ENCODE results near the gene DHPS.
"Not testable (repeated sequence)": the region's sequence is repeated elsewhere in the genome, so short reads cannot be mapped to it uniquely, and the experiment has no call there.

DHPS gene

DNA sequence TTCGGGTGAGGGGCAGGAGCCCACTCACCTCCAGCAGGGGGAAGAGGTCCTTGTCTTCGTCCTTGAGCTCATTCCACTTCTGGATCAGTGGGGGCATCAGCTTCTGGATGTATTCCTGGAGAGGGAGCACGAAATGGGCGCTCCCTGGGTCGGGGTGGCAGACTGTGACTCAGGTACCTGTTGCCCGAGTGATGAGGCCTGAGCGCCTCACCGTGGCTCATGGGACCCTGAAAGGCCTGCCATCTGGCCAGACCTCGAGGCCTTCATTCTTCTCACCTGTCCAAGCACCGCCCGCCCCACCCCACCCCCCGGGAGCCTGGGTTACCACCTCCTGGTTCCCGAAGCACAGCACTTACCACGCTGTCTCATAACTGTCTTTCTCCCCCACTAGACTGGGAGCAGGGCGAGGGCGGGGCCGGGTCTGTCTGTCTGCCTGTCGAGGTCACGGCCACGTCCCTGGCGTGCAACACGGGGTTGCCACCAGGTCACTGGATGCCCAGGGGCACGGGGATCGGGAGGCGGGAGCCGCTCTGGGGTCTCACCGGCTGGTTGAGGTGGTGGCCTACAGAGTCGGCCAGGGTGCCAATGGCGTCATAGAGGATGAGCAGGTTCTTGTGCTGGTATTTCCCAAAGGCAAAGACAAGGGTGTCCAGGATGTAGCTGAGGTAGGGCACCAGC is 24.1 kb upstream of the DHPS start:
- DNase-seq (ENCODE audit: low read depth, low spot score): no peak

DNA sequence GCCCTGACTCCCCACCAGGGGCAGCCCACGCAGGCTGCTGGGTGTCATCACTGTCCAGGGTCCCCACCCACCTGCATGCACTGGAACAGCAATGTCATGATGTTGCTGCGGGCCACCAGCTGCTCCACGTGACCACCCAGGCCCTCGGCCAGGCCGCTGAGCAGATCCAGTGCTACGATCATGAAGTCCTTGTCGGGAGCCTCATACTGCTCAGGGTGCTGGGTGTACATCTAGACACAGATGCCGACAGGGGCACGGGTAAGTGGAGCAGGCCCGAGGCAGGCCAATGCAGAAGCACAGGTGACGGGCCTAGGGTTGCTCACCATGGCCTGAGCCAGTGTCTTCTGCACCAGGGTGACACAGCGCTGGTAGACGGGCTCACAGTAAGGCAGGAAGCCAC is 23.5 kb upstream of the DHPS start:
- no peak for DNase-seq (ENCODE audit: low read depth, low spot score)

DNA sequence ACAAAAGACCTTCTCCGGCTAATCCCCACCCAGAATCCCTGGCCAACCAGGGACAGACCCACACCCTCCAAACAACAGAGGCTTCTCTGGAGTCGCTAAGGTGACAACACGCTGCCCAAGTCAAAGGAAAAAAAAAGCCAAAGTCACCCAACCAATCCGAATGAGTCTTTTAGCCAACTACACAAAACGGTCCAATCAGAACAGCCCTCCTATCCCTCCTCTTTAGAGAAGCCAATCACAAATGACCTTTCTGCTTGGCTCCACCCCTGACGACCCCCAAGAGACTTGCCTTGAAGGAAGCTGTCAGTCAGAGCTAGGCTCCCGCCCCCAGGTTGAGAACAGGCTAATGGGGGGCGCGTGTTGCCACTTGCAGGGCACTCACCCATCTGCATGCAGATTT is 21.4 kb upstream of the DHPS start:
- DNase-seq (ENCODE audit: low read depth, low spot score): no peak

DNA sequence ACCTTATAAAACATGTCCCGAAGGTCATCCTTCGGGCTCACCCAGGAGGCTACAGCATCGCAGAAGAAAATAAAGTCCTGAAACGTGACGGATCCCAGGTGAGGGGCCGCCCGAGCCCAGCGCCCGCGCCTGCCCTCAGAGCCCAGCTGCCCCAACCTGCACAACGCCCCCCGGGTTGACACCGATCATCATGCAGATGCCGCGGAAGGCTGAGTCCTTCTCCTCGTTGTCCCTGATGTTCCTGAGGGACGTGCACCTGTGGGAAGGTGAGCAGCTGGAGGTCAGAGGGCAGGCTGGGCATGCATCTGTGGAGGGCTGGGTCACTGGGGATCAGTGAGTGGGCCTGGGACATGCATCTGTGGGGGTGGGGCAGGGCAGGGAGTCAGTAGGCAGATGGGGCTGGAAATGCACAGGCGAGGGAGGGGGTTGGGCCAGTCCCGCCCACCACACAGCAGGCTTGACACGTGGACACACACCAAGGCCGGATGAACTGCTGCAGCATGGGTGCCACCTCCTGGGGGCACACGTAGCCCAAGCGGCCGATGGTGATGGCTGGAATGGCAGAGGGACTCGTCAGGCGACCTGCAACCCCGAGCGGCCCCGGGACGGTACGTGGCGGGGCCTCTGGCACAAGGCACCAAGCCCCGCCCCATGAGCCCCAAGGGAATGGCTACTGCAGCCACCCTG is 20.1 kb upstream of the DHPS start:
- DNase-seq (ENCODE audit: low read depth, low spot score): no peak

DNA sequence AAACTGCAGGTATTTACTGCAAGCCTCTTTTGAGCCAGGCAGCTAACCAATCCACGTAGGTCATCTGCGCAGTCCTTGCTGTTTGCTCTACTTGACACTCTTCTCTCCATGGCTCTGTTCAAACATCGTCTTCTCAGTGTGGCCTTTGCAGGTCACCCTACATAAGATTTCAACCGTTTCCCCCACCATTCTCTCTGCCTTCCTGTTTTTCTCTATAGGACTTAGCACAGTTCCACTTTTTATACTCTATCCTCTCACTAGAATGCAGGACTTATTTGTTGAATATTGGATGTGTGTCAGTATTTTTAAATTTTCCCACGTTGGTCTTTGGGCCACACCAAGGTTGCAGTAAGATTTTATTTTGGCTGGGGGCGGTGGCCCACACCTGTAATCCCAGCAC is 16.5 kb upstream of the DHPS start:
- DNase-seq (ENCODE audit: low read depth, low spot score): no peak

DNA sequence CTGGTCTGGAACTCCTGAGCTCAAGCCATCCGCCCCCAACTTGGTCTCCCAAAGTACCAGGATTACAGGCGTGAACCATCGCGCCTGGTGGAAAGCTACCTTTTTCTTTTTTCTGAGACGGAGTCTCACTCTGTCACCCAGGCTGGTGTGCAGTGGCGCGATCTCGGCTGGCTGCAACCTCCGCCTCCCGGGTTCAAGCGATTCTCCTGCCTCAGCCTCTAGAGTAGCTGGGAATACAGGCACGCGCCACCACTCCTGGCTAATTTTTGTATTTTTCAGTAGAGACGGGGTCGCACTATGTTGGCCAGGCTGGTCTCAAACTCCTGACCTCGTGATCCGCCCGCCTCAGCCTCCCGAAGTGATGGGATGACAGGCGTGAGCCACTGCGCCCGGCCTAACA is 15.7 kb upstream of the DHPS start:
- DNase-seq (ENCODE audit: low read depth, low spot score): not testable (repeated sequence)

DNA sequence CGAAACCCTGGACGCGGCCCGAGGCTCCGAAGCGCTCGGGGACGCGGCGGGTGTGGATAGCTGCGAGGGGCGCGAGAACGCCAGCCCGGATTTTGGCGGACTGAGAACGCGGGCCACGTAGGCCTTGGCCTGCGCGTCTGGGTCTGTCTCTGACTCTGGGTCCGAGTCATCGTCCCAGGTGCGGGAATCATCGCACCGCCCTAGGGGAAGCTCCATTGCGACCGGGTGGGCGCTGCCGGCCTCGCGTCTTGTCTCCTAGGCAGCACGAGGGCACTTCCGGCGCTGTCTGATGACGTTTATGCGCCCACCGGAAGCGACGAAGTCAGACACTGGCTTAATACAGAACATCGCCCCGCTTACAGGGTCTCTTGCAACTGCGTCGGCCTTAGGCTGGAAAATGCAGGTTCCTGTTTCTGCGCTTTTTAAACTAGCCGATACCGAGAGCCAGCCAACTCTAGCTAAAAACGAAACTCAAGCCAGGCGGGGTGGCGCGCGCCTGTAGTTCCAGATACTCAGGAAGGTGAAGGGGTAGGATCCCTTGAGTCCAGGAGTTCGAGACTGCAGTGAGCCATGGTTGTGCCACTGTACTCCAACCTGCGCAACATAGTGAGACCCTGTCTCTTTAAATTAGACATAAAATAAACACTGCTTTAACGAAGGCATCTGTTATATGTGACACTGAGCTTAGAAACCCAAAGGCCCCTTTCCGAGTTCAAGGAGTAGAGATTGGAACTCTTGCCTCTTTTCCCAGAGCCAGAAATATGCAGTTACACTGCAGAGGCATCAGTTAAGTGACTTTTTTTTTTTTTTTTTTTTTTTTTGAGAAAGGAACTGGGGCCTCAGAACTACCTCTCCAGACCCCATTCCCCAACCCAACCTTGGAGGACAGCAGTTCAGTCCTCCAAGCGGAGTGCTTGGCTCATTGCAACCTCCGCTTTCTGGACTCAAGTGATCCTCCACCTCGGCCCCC is 15.0 kb upstream of the DHPS start, which contains the start of gene FBXW9:
Gene FBXW9, minus strand, starts transcription at position 266 of the 970 bp plus-strand sequence. Its CDS starts 50 bp downstream, at position 216.
- DNase-seq (ENCODE audit: low read depth, low spot score): peak; percentile 95

DNA sequence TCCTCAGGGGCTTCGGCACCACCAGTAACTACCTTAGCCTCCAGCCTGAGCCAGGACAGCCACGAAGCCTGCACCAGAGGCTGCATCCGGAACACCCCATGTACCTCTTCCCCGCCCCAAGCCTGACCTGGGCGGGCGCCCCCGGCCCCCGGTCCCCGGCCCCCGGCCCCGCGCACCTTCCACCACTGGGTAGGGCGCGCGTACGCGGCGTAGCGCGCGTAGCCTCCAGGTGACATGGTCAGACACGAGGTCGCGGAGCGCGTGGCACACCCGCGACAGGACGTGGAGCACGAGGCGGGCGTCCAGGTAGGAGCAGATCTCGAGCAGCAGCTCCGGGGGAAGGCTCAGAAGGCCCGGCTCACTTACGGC is 14.3 kb upstream of the DHPS start:
- DNase-seq (ENCODE audit: low read depth, low spot score): no peak

DNA sequence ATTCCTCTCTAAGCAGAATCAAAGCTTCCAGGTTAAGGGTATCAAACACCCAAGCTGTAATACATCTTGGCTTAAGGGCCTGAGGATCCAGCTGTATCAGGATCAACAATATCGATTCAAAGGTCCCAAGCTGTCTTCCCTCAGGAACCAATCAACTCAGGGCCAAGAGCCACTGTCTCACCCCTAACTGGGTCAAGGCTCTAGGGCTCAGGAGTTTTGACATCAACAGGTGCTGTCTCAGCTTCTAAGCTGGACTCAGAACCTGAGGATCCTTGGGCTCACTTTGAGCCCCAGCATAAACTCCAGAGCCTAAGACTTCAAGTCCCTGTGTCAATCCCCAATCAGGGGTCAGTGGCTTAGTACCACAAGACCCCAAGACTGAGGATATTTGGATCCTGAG is 13.8 kb upstream of the DHPS start:
- DNase-seq (ENCODE audit: low read depth, low spot score): no peak

DNA sequence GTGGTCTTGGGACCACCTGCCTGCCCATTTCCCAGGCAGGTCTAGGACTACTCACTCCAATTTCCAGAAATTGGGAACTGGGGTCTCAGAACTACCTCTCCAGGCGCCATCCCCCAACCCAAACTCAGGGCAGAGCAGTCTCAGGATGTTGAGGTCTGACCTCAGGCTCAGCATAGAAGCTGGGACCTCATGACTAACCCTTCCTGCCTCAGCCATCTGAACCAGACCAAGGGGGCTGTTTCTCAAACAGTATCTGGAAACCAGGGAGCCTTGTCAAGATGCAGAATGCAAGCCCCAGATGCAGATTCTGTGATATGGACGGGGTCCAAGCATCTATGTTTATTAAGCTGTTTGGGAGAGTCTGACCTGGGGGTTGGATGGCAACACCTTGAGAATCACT is 13.4 kb upstream of the DHPS start:
- DNase-seq (ENCODE audit: low read depth, low spot score): no peak

DNA sequence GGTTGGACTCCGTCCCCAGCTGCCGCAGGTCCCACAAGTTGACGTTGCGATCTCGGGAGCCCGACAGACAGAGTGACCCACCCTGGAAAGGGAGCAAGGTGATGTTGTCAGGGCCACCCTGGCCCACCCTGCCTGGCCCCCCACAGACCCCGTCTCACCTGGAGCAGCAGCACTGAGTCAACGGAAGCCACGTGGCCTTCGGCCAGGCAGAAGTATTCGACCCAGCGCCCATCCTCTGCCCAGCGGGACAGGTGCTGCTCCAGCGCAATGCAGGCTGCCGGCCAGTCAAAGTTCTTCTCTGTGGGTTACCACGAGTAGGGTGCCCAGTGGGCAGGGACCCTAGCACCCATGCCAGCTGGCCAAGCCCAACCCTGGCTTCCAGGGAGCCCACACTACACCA is 13.0 kb upstream of the DHPS start:
- no peak for DNase-seq (ENCODE audit: low read depth, low spot score)

DNA sequence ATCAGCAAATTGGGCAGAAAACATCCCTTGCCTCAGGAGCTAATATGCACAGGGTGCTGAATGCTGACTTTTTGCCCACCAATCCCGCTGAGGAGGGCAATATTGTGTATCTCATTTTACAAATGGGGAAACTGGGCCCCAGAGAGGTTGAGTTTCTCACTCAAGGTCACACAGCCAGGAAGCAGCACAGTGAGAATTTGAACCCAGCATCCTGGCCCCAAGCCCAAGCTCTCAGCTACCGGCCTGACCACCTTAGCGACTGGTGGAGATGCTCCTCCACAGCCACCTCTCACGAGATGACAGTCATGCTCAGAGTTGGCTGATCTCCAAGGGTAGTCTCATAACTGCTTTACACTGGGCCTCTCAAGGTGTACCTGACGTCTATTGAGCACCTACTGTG is 11.3 kb upstream of the DHPS start:
- no peak for DNase-seq (ENCODE audit: low read depth, low spot score)

DNA sequence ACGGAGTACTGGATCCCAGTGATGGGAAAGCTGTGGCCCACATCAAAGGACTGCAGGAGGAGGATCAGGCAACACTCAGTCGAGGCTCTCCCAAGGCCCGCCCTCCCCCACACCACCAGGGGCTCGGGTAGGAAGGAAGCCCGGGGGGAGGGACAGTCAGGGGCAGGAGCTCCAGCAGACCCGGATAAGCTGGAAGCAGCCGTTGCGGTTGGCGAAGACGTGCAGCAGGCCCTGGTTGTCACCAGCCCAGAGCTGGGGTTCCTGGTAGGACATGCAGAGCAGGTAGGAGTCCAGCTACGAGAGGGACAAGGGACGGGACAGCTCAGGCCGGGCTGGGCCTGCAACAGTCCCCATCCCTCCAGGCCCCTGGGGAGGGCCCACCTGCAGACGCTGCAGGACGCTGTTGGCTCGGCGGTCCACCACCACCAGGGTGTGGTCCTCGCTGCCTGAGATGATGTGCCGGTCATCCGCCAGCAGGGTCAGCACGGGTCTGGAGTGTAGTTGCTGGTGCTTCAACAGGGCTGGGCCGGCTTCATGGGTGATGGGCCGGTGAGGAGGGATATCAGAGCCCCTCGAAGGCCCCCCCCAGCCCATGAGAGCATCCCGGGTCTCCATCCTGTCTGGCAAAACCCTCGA is 8.0 kb upstream of the DHPS start:
- DNase-seq (ENCODE audit: low read depth, low spot score): no peak

DNA sequence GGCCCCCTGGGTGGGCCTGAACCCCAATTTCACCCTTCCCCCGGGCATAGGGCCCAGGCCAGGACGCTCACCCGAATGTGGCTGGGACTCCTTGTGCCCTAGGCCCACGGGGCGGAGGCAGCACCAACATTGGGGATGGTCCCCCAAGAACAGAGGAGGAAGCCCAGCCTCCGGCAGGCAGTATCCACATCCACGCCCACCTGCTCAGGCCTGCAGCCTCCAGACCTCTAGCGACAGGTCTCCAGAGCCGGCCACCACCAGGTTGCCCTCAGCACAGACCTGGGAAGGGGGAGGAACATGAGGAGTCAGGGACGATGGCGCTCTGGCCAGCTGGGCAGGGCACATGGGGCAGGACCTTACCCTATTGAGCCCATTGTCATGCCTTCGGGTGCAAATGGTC is 7.3 kb upstream of the DHPS start:
- DNase-seq (ENCODE audit: low read depth, low spot score): no peak

DNA sequence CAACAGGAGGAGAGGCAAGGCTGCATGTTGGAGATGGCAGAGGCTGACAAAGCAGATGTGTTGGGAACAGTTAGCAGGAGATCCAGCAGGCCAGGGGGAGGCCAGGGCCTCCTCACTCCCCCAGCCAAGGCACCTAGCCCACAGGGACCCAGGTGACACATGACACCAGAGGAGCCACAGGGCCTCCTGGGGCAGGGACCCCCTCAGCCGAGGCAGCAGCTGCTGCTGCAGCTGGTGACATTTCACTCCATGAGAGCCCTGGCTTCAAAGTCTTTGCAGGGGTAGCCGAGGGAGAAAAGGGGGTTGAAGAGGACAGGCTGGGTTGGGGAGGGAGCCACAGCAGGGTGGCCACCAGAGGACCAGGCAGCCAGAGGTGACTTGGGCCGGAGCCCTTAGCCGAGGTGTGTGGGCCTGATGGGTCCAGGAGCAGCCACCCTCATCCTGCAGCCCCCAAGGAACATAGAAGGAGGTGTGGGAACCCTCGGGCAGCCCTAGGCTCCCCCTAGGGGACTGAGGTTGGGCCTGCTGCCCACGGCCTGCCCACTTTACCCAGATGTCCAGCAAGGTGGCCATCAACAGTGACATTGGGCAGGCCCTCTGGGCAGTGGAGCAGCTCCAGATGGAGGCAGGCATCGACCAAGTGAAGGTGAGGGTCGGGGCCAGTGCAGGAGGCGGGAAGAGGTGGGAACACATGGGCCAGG is 6.0 kb upstream of the DHPS start, which contains the start of gene GNG14:
Gene GNG14, plus strand, starts transcription at position 503 of the 701 bp plus-strand sequence. Its CDS starts 51 bp downstream, at position 554.
- DNase-seq (ENCODE audit: low read depth, low spot score): no peak

DNA sequence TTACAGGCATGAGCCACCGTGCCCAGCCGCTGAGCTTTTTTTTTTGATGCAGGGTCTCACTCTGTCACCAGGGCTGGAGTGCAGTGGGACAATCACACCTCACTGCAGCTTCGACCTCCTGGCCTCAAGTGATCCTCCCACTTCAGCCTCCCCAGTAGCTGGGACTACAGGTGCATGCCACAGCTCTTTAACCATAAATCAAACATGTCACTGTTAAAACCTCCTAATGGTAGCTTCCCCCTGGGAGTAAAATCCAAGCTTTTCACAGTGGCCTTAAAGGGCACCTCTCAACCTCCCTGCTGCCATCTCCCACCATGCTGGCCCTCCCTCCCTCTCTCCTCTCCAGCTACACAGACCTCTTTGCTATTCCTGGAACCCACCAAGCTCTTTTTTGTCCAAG is 4.2 kb upstream of the DHPS start:
- no peak for DNase-seq (ENCODE audit: low read depth, low spot score)

DNA sequence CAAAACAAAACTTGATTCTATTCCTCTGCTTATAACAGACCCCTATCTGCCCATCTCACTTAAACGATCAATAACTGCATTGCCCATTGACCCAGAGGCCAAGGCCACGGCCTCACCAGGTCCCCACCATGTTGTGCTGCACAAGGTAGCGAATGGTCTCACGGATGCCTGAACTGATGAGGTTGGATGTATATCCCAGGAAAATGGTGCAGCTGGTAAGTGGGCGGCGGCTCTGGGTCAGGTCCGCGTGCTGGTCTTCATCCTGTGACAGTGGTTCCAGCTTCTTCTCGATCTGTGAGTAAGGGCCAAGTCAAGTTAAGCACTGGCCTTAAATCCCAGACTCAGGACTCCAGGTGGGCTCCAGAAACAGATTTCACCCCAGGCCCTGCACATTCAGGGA is 1.6 kb downstream of the DHPS start:
- no peak for DNase-seq (ENCODE audit: low read depth, low spot score)

DNA sequence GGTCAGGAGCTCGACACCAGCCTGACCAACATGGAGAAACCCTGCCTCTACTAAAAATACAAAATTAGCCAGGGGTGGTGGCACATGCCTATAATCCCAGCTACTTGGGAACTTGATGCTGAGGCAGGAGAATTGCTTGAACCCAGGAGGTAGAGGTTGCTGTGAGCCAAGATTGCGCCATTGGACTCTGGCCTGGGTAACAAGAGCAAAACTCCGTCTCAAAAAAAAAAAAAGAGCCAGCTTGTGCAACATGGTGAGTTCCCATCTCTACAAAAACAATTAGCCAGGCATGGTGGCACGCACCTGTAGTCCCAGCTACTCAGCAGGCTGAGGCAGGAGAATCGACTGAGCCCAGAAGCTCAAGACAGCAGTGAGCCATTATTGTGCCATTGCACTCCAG is 3.6 kb downstream of the DHPS start:
- not testable (repeated sequence) for DNase-seq (ENCODE audit: low read depth, low spot score)

DNA sequence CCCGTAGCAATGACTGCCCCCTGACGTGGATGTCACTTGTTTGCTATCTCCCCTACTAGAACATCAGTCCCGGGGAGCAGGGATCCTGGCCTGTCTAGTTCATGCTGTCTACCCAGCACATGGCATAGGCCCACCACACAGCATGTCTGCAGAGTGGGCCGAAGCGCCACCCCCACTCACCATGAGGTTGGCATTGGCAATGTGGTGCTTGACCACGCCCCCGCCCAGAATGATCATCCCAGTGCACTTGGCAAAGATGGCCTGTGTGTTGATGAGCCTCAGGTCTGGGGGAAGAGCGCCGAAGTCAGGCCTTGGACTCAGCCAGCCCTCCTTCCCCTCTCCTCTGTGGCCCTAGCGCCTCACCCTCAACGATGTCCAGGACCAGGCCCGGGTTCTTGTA is 4.8 kb downstream of the DHPS start:
- no peak for DNase-seq (ENCODE audit: low read depth, low spot score)

DNA sequence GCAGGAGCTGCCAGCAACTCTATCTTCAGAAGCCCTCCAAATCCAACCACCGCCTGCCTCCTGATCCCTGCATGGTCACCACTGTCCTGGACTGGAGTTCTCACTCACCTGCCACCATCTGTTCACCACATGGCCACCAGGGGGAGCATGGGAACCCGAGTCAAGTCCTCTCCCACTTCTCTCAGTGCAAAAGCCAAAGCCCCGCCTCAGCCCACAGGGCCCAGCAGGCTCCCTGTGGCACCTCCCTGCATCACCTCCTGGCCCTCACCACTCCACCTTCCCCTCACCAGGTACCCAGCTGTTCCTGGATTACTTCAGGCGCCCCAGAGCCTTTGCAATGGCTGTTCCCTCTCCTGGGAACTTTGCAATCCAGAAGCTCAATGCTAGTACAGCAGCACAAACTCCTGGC is 5.3 kb downstream of the DHPS start:
- DNase-seq (ENCODE audit: low read depth, low spot score): peak; percentile 78

DNA sequence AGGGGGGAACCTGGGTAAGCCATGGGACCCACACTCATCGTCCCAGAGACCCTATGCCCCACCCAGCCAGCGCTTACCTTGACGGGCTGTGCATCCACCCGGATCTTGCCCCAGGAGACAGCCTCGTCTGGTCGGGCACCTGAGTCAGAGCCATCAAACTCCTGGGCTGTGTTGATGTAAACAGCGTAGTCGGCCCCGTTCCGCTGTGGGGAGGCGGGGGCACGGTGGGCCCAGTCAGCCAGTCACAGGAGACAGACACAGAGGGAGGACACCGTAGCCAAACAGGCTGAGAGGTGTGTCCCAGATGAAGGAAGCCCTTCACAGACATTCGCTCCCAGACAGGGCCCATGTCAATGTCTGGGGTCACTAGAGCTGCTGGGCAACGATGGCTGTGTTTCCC is 5.7 kb downstream of the DHPS start:
- DNase-seq (ENCODE audit: low read depth, low spot score): no peak

Measured in activated naive CD8-positive, alpha-beta T cell treated with anti-CD3 and anti-CD28 coated beads, Interleukin-2, amount 50 U/mL, for 16 hours (primary cell).